ENCODE data around the gene FAM83E. TPM values are rescaled to one million over a fixed set of nuclear protein-coding genes. Genes with fewer than 3 reads are reported as not detected.

Gene FAM83E
- polyA plus RNA-seq, 1 donor from 2014 or later = 0.73 TPM

GRCh38 chr19:48595833-48596232 is 19.0 kb downstream of the FAM83E start:
- H3K36me3 ChIP-seq (ENCODE audit: insufficient read depth, low read length) = no peaks in the 10 kb centered on the region
- H3K27me3 ChIP-seq (ENCODE audit: insufficient read depth, low read depth, low read length) = no peaks in the 10 kb centered on the region
- H3K9me2 ChIP-seq (ENCODE audit: insufficient read depth, low read length) = no peaks in the 10 kb centered on the region
- no peaks in the 10 kb centered on the region for H3K79me2 ChIP-seq (replicated peaks; ENCODE audit: insufficient read depth, low read length)
- no peaks in the 10 kb centered on the region for H4K20me1 ChIP-seq (ENCODE audit: insufficient read depth)
- TF ChIP-seq SMC3 (conservative IDR thresholded peaks at IDR 0.05; ENCODE audit: poor library complexity) (no peak), MXI1 (conservative IDR thresholded peaks at IDR 0.05; ENCODE audit: poor library complexity, severe bottlenecking) (no peak), POLR2AphosphoS5 (IDR thresholded peaks at IDR 0.05) (no peak), RAD21 (conservative IDR thresholded peaks at IDR 0.05) (no peak), CTCF (IDR thresholded peaks at IDR 0.05; ENCODE audit: poor library complexity, severe bottlenecking) (no peak)
- no peak overlapping the region for H3K4me2 ChIP-seq (ENCODE audit: low read length)
- H2AFZ ChIP-seq (ENCODE audit: low read depth, low read length) = no peak overlapping the region
- no peaks in the 10 kb centered on the region for H3F3A ChIP-seq (ENCODE audit: insufficient read depth, low read length, poor library complexity, severe bottlenecking)
- H3K27ac ChIP-seq (ENCODE audit: low read length) = no peak overlapping the region
- no peak overlapping the region for H3K9ac ChIP-seq (ENCODE audit: low read length)
- no peak overlapping the region for H3K4me3 ChIP-seq (ENCODE audit: low read length)
- no peaks in the 10 kb centered on the region for H3K9me3 ChIP-seq (ENCODE audit: low read length)

- Histone ChIP-seq H3K4me3 (ENCODE audit: low read length) (no peak overlapping the region), H3K4me2 (ENCODE audit: low read length) (no peak overlapping the region), H3K9me2 (ENCODE audit: insufficient read depth, low read length) (no peaks in the 10 kb centered on the region), H3F3A (ENCODE audit: insufficient read depth, low read length, poor library complexity, severe bottlenecking) (no peaks in the 10 kb centered on the region), H3K9me3 (ENCODE audit: low read length) (no peaks in the 10 kb centered on the region), H3K79me2 (replicated peaks; ENCODE audit: insufficient read depth, low read length) (no peaks in the 10 kb centered on the region), H3K9ac (ENCODE audit: low read length) (no peak overlapping the region), H2AFZ (ENCODE audit: low read depth, low read length) (no peak overlapping the region), H3K27me3 (ENCODE audit: insufficient read depth, low read depth, low read length) (no peaks in the 10 kb centered on the region), H4K20me1 (ENCODE audit: insufficient read depth) (no peaks in the 10 kb centered on the region), H3K36me3 (ENCODE audit: insufficient read depth, low read length) (no peaks in the 10 kb centered on the region), H3K27ac (ENCODE audit: low read length) (no peak overlapping the region)
- TF ChIP-seq CTCF (IDR thresholded peaks at IDR 0.05; ENCODE audit: poor library complexity, severe bottlenecking) = no peak
- TF ChIP-seq RAD21 (conservative IDR thresholded peaks at IDR 0.05) = no peak
- TF ChIP-seq EZH2 (IDR thresholded peaks at IDR 0.05; ENCODE audit: borderline replicate concordance, insufficient read depth, low read length, poor library complexity, severe bottlenecking) = no peak
- no peak for TF ChIP-seq SMC3 (conservative IDR thresholded peaks at IDR 0.05; ENCODE audit: poor library complexity)
- no peak for TF ChIP-seq POLR2AphosphoS5 (IDR thresholded peaks at IDR 0.05)
- TF ChIP-seq MXI1 (conservative IDR thresholded peaks at IDR 0.05; ENCODE audit: poor library complexity, severe bottlenecking) = no peak
- TF ChIP-seq REST (IDR thresholded peaks at IDR 0.05; ENCODE audit: borderline replicate concordance) = no peak
- TF ChIP-seq TAF1 (IDR thresholded peaks at IDR 0.05; ENCODE audit: low read depth) = no peak
- no peak for TF ChIP-seq EP300 (conservative IDR thresholded peaks at IDR 0.05; ENCODE audit: poor library complexity, severe bottlenecking)
Measured at GRCh38 chr19:48595171-48595570, 19.7 kb downstream of the FAM83E start.

All from neural cell (in vitro differentiated cells).